ENCODE results near the gene PKP4. TPM values are rescaled to one million over a fixed set of nuclear protein-coding genes. Genes with fewer than 3 reads are reported as not detected.

Gene PKP4
- polyA plus RNA-seq, 1 experiment, result 24.9 TPM

- no peak overlapping the region for H3K4me3 ChIP-seq (ENCODE audit: low read depth, low read length)
- POLR2A ChIA-PET, result no interaction called here
- no peak for TF ChIP-seq CTCF (IDR thresholded peaks at IDR 0.05; ENCODE audit: low read depth, low read length)
- no peak overlapping the region for H3K27ac ChIP-seq (ENCODE audit: low read depth, low read length)
- DNase-seq (ENCODE audit: low read depth, low spot score), result no peak
- no peaks in the 10 kb centered on the region; the same call in 1 of the 2 replicates for H3K9me3 ChIP-seq (ENCODE audit: control insufficient read depth, insufficient read depth, low read length)
- CTCF ChIA-PET, result interaction anchor here (0.5 kb wide), 2 partner anchors 20 to 240 kb away, joined by 3 read pairs; no protein-coding TSS in a partner anchor
- no peaks in the 10 kb centered on the region for H3K27me3 ChIP-seq (ENCODE audit: control insufficient read depth, insufficient read depth, low read length)
Measured at GRCh38 chr2:158668001-158668765, 211.4 kb downstream of the PKP4 start.

DNA sequence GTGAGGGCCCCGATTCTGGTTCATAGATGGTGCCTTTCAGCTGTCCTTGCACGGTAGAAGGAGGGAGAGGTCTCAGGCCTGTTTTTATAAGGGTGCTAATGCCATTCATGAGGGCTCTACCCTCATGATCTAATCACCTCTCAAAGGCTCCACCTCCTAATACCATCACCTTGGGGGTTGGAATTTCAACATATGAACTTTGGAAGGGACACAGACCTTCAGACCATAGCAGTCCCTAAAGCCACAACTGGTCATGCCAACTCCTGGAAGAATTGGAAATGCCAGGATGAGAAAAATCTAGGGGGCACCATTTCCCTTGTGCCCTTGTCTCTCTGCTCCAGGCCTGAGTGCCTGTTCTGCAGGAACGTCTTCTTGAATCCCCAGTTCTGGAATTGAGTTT is 213.5 kb downstream of the PKP4 start:
- no peaks in the 10 kb centered on the region; the same call in 1 of the 2 replicates for H3K9me3 ChIP-seq (ENCODE audit: control insufficient read depth, insufficient read depth, low read length)
- CTCF ChIA-PET, result no interaction called here
- no peak for TF ChIP-seq CTCF (IDR thresholded peaks at IDR 0.05; ENCODE audit: low read depth, low read length)
- POLR2A ChIA-PET, result no interaction called here
- H3K27me3 ChIP-seq (ENCODE audit: control insufficient read depth, insufficient read depth, low read length), result no peaks in the 10 kb centered on the region
- no peak overlapping the region for H3K27ac ChIP-seq (ENCODE audit: low read depth, low read length)
- no peak overlapping the region for H3K4me3 ChIP-seq (ENCODE audit: low read depth, low read length)
- no peak for DNase-seq (ENCODE audit: low read depth, low spot score)

- TF ChIP-seq CTCF (IDR thresholded peaks at IDR 0.05; ENCODE audit: low read depth, low read length), result no peak
- ChIA-PET CTCF (interaction anchor here (0.6 to 0.7 kb wide), 2 partner anchors 12 to 194 kb away, joined by 3 to 5 read pairs; no protein-coding TSS in a partner anchor), POLR2A (no interaction called here)
- no peak for DNase-seq (ENCODE audit: low read depth, low spot score)
- Histone ChIP-seq H3K9me3 (ENCODE audit: control insufficient read depth, insufficient read depth, low read length) (no peaks in the 10 kb centered on the region; the same call in 1 of the 2 replicates), H3K27me3 (ENCODE audit: control insufficient read depth, insufficient read depth, low read length) (no peaks in the 10 kb centered on the region), H3K4me3 (ENCODE audit: low read depth, low read length) (no peak overlapping the region), H3K27ac (ENCODE audit: low read depth, low read length) (no peak overlapping the region)
Measured at GRCh38 chr2:158671360-158672245, 214.9 kb downstream of the PKP4 start.

- H3K9me3 ChIP-seq (ENCODE audit: control insufficient read depth, insufficient read depth, low read length), result no peaks in the 10 kb centered on the region; the same call in 1 of the 2 replicates
- no peak overlapping the region for H3K27ac ChIP-seq (ENCODE audit: low read depth, low read length)
- POLR2A ChIA-PET, result no interaction called here
- H3K4me3 ChIP-seq (ENCODE audit: low read depth, low read length), result no peak overlapping the region
- TF ChIP-seq CTCF (IDR thresholded peaks at IDR 0.05; ENCODE audit: low read depth, low read length), result no peak
- CTCF ChIA-PET, result interaction anchor here (0.5 kb wide), 1 partner anchor 22 kb away, joined by 3 read pairs; no protein-coding TSS in a partner anchor
- no peak for DNase-seq (ENCODE audit: low read depth, low spot score)
- H3K27me3 ChIP-seq (ENCODE audit: control insufficient read depth, insufficient read depth, low read length), result no peaks in the 10 kb centered on the region
Measured at GRCh38 chr2:158676295-158676694, 219.5 kb downstream of the PKP4 start.

Data from AG04450 (cell line).